ENCODE data around the gene DACH1. TPM values are rescaled to one million over a fixed set of nuclear protein-coding genes. Genes with fewer than 3 reads are reported as not detected.

The DACH1 gene
- total RNA-seq, 1 experiment from 2014 or later: not detected

DNA sequence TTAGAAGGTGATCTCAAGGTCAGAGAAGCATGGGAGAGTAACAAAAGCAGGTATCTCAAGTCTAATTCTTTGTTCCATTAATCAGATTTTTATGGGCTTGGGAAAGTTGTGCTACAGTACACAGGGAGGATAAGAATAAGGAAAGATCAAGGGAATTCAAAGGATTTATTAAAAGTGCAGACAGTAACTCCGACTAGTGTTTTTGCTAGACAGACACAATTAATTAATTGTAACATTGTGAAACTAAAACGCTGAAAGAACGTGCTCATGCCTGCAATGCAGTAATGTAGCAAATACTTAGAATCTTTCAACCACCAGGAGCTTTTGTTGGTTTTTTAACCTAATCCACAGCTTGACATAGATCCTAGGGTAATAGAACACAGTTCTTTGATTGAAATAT, 221.5 kb downstream of the DACH1 start (continued):
- no peak for TF ChIP-seq ZNF274 (IDR thresholded peaks at IDR 0.05; ENCODE audit: low read depth, low read length)

DNA sequence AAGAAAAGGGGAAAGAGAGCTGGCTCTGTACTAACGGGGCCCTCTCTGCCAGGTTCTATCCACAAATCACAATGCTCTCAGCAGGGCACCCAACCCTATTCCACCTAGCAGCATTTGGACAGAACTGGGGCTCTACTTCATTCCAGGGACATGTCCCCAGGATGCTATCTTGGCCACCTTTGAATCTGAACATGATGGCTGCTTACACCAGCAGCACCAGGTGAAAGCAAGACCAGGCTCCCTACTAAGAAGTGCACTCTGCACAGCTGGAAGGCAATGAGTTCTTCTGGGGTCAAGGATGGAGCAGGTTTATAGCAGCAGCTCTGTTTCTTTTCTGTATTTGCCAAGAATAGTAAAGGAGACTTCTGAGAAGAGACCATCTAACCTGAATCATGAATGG, 222.4 kb downstream of the DACH1 start:
- ATAC-seq: no peak
- BruUV-seq (replicated peaks): no TSS peak

DNA sequence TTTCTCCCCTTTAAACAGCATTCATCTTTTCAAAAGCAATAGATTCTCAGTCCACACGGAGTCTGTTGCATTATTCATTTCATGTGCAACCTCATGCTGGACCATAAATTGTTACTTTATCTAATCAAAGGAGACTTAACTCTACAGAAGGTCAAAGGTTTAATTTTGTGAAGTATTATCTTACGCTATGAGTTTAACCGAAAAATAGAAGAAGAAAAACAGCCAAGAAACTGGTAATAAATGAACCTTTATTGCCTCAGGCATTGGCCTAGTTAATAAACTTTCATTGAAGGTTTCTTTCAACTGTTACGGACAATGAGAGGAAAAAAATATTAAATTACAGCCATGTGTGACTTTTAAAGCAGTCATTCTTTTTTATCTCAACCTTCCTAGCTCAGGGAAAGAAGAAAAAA, 223.6 kb downstream of the DACH1 start:
- Histone ChIP-seq H3K9me3 (ENCODE audit: control insufficient read depth in 1 of 2, insufficient read depth in 1 of 2, low read depth in 1 of 2, low read length in 2 of 2) (no peaks in the 10 kb centered on the region), H3K4me1 (ENCODE audit: control insufficient read depth in 1 of 2, insufficient read depth in 2 of 2, low read length in 2 of 2) (no peaks in the 10 kb centered on the region), H3K27me3 (ENCODE audit: insufficient read depth, low read length) (no peaks in the 10 kb centered on the region), H3K9me2 (ENCODE audit: insufficient read depth) (no peaks in the 10 kb centered on the region), H3K79me2 (ENCODE audit: insufficient read depth, low read length) (no peaks in the 10 kb centered on the region), H2AFZ (ENCODE audit: low read depth, low read length, poor library complexity, severe bottlenecking) (no peak overlapping the region), H3K4me3 (replicated peaks in 1 of 2; ENCODE audit: low read depth in 1 of 2, low read length in 2 of 2) (no peak overlapping the region), H3K27ac (ENCODE audit: low read depth, low read length) (no peak overlapping the region), H3K36me3 (ENCODE audit: control insufficient read depth in 1 of 2, insufficient read depth in 2 of 2, low read length in 2 of 2) (no peaks in the 10 kb centered on the region), H4K20me1 (ENCODE audit: insufficient read depth) (no peaks in the 10 kb centered on the region), H3K4me2 (ENCODE audit: low read length) (no peak overlapping the region), H3K9ac (ENCODE audit: low read length) (no peak overlapping the region)
- ChIA-PET CTCF (no interaction called here), POLR2A (no interaction called here), RAD21 (ENCODE audit: low non-redundant PET in 1 of 2, low total read pairs in 2 of 2, uncharacterized antibody in 2 of 2, unreplicated experiment in 2 of 2) (no interaction called here)
- ATAC-seq: no peak
- intact Hi-C loops (cut with micrococcal nuclease): no loop called here
- no TSS peak for BruUV-seq (replicated peaks)
- no peak for DNase-seq (ENCODE audit: low read depth, low spot score)
- TF ChIP-seq POLR2AphosphoS5 (IDR thresholded peaks at IDR 0.05; ENCODE audit: low read depth, low read length): no peak
- TF ChIP-seq EZH2phosphoT487 (IDR thresholded peaks at IDR 0.05; ENCODE audit: borderline replicate concordance): no peak
- no peak for TF ChIP-seq TCF7L2 (IDR thresholded peaks at IDR 0.05; ENCODE audit: borderline replicate concordance, extremely low read depth, insufficient read depth, insufficient read length)
- no peak for TF ChIP-seq SP1 (IDR thresholded peaks at IDR 0.05; ENCODE audit: low read depth)
- TF ChIP-seq ZBTB33 (IDR thresholded peaks at IDR 0.05; ENCODE audit: extremely low read depth, insufficient replicate concordance, low read length): no peak
- TF ChIP-seq CBX3 (IDR thresholded peaks at IDR 0.05; ENCODE audit: low read depth): no peak
- no peak for TF ChIP-seq POLR2A (IDR thresholded peaks at IDR 0.05; ENCODE audit: borderline replicate concordance, extremely low read depth, insufficient read depth, insufficient read length)
- no peak for TF ChIP-seq YY1 (IDR thresholded peaks at IDR 0.05; ENCODE audit: extremely low read depth, insufficient replicate concordance, low read depth, low read length)
- no peak for TF ChIP-seq EZH2 (IDR thresholded peaks at IDR 0.05)
- TF ChIP-seq, protein P1, sequence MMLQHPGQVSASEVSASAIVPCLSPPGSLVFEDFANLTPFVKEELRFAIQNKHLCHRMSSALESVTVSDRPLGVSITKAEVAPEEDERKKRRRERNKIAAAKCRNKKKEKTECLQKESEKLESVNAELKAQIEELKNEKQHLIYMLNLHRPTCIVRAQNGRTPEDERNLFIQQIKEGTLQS (IDR thresholded peaks at IDR 0.05): no peak

More for the DNA sequence above, 222.4 kb downstream of the DACH1 start:
- Histone ChIP-seq H3K9ac (ENCODE audit: low read length) (no peak overlapping the region), H3K36me3 (ENCODE audit: control insufficient read depth in 1 of 2, insufficient read depth in 2 of 2, low read length in 2 of 2) (no peaks in the 10 kb centered on the region), H3K27ac (ENCODE audit: low read depth, low read length) (no peak overlapping the region), H3K4me1 (ENCODE audit: control insufficient read depth in 1 of 2, insufficient read depth in 2 of 2, low read length in 2 of 2) (no peaks in the 10 kb centered on the region), H3K79me2 (ENCODE audit: insufficient read depth, low read length) (no peaks in the 10 kb centered on the region), H3K27me3 (ENCODE audit: insufficient read depth, low read length) (no peaks in the 10 kb centered on the region), H4K20me1 (ENCODE audit: insufficient read depth) (no peaks in the 10 kb centered on the region), H3K9me3 (ENCODE audit: control insufficient read depth in 1 of 2, insufficient read depth in 1 of 2, low read depth in 1 of 2, low read length in 2 of 2) (no peaks in the 10 kb centered on the region), H3K4me3 (replicated peaks in 1 of 2; ENCODE audit: low read depth in 1 of 2, low read length in 2 of 2) (no peak overlapping the region), H3K4me2 (ENCODE audit: low read length) (no peak overlapping the region), H2AFZ (ENCODE audit: low read depth, low read length, poor library complexity, severe bottlenecking) (no peak overlapping the region), H3K9me2 (ENCODE audit: insufficient read depth) (no peaks in the 10 kb centered on the region)
- DNase-seq (ENCODE audit: low read depth, low spot score): no peak
- ChIA-PET CTCF (no interaction called here), POLR2A (no interaction called here), RAD21 (ENCODE audit: low non-redundant PET in 1 of 2, low total read pairs in 2 of 2, uncharacterized antibody in 2 of 2, unreplicated experiment in 2 of 2) (no interaction called here)
- intact Hi-C loops (cut with micrococcal nuclease): no loop called here
- TF ChIP-seq EZH2 (IDR thresholded peaks at IDR 0.05) (no peak), ZBTB33 (IDR thresholded peaks at IDR 0.05; ENCODE audit: extremely low read depth, insufficient replicate concordance, low read length) (no peak), SP1 (IDR thresholded peaks at IDR 0.05; ENCODE audit: low read depth) (no peak)

Data from HCT116 (cell line).